ENCODE data around the gene EBF3. TPM values are rescaled to one million over a fixed set of nuclear protein-coding genes. Genes with fewer than 3 reads are reported as not detected.
"Not testable (repeated sequence)": the region's sequence is repeated elsewhere in the genome, so short reads cannot be mapped to it uniquely, and the experiment has no call there.

Gene EBF3
- total RNA-seq, 4 donors from 2014 or later = 1.5 to 4.1 (median 1.9) TPM; not detected in 1

- Histone ChIP-seq H3K36me3 (no peaks in the 10 kb centered on the region), H3K4me3 (no peak overlapping the region), H3K27ac (no peak overlapping the region), H3K9me3 (no peaks in the 10 kb centered on the region), H3K4me1 (no peaks in the 10 kb centered on the region), H3K27me3 (no peaks in the 10 kb centered on the region)
- TF ChIP-seq CTCF (IDR thresholded peaks at IDR 0.05) = no peak
- no peak for TF ChIP-seq POLR2A (IDR thresholded peaks at IDR 0.05)
- peak in 1 of 3 donors; percentile 20 for DNase-seq
Measured at GRCh38 chr10:129922598-129923123, 41.4 kb downstream of the EBF3 start.

GRCh38 chr10:129921801-129922597, 42.1 kb downstream of the EBF3 start:
- no peaks in the 10 kb centered on the region for H3K9me3 ChIP-seq
- no peaks in the 10 kb centered on the region for H3K36me3 ChIP-seq
- TF ChIP-seq POLR2A (IDR thresholded peaks at IDR 0.05) (no peak), CTCF (IDR thresholded peaks at IDR 0.05) (no peak)
- H3K4me3 ChIP-seq = no peak overlapping the region
- no peaks in the 10 kb centered on the region for H3K4me1 ChIP-seq
- DNase-seq = peak in 1 of 3 donors; percentile 13
- no peak overlapping the region for H3K27ac ChIP-seq
- no peaks in the 10 kb centered on the region for H3K27me3 ChIP-seq

- TF ChIP-seq CTCF (IDR thresholded peaks at IDR 0.05) = no peak
- TF ChIP-seq POLR2A (IDR thresholded peaks at IDR 0.05) = no peak
- peak in 1 of 3 donors; percentile 37 for DNase-seq
- H3K4me1 ChIP-seq = no peaks in the 10 kb centered on the region
Measured at GRCh38 chr10:129921065-129921670, 42.9 kb downstream of the EBF3 start.

GRCh38 chr10:129920187-129920586, 43.9 kb downstream of the EBF3 start:
- H3K9me3 ChIP-seq, H3K27ac ChIP-seq, H3K4me3 ChIP-seq, H3K36me3 ChIP-seq, H3K27me3 ChIP-seq, H3K4me1 ChIP-seq: not testable (repeated sequence)
- DNase-seq = peak in 1 of 3 donors; percentile 27

More at GRCh38 chr10:129921065-129921670, 42.9 kb downstream of the EBF3 start:
- no peaks in the 10 kb centered on the region for H3K9me3 ChIP-seq
- no peaks in the 10 kb centered on the region for H3K27me3 ChIP-seq
- no peaks in the 10 kb centered on the region for H3K36me3 ChIP-seq
- H3K4me3 ChIP-seq = no peak overlapping the region
- H3K27ac ChIP-seq = no peak overlapping the region

- no peaks in the 10 kb centered on the region for H3K9me3 ChIP-seq
- H3K27me3 ChIP-seq = no peaks in the 10 kb centered on the region
- no peaks in the 10 kb centered on the region for H3K4me1 ChIP-seq
- TF ChIP-seq POLR2A (IDR thresholded peaks at IDR 0.05) (no peak), CTCF (IDR thresholded peaks at IDR 0.05) (no peak)
- no peaks in the 10 kb centered on the region for H3K36me3 ChIP-seq
- H3K4me3 ChIP-seq = no peak overlapping the region
- DNase-seq = peak in 1 of 3 donors; percentile 7
- no peak overlapping the region for H3K27ac ChIP-seq
Measured at GRCh38 chr10:129919358-129919757, 44.7 kb downstream of the EBF3 start.

- Histone ChIP-seq H3K4me3 (no peak overlapping the region), H3K4me1 (no peaks in the 10 kb centered on the region), H3K36me3 (no peaks in the 10 kb centered on the region), H3K27me3 (no peaks in the 10 kb centered on the region), H3K27ac (no peak overlapping the region), H3K9me3 (no peaks in the 10 kb centered on the region)
- peak in 1 of 3 donors; percentile 2 for DNase-seq
- TF ChIP-seq CTCF (IDR thresholded peaks at IDR 0.05) (no peak), POLR2A (IDR thresholded peaks at IDR 0.05) (no peak)
Measured at GRCh38 chr10:129918836-129919235, 45.2 kb downstream of the EBF3 start.

Measured in Peyer's patch (tissue), 4 donors.